ENCODE data around the gene SIT1.
"Not testable (repeated sequence)": the region's sequence is repeated elsewhere in the genome, so short reads cannot be mapped to it uniquely, and the experiment has no call there.

Gene SIT1

GRCh38 chr9:35639225-35639624 lies 11.5 kb downstream of the SIT1 start:
- not testable (repeated sequence) for DNase-seq

GRCh38 chr9:35638751-35639150 lies 12.0 kb downstream of the SIT1 start:
- not testable (repeated sequence) for DNase-seq

- DNase-seq, result not testable (repeated sequence)
Observed at GRCh38 chr9:35637427-35637955, 13.2 kb downstream of the SIT1 start.

- DNase-seq, result not testable (repeated sequence)
Observed at GRCh38 chr9:35636877-35637246, 13.9 kb downstream of the SIT1 start.

- no peak for DNase-seq
Observed at GRCh38 chr9:35636135-35636876, 14.4 kb downstream of the SIT1 start.

- no peak for DNase-seq
Observed at GRCh38 chr9:35635730-35636129, 15.0 kb downstream of the SIT1 start.

GRCh38 chr9:35629597-35629996 lies 21.1 kb downstream of the SIT1 start:
- DNase-seq, result no peak

- DNase-seq, result no peak
Observed at GRCh38 chr9:35628389-35628991, 22.2 kb downstream of the SIT1 start.

- DNase-seq, result no peak
Observed at GRCh38 chr9:35627575-35627974, 23.2 kb downstream of the SIT1 start.

GRCh38 chr9:35619800-35620158 lies 31.0 kb downstream of the SIT1 start:
- DNase-seq, result no peak

GRCh38 chr9:35618854-35619799 lies 31.6 kb downstream of the SIT1 start:
- DNase-seq, result no peak

GRCh38 chr9:35618325-35618727 lies 32.4 kb downstream of the SIT1 start, which contains the start of gene CD72:
CD72 (minus strand) TSS chr9:35618413; CDS start chr9:35618303, 110 bp downstream.
- DNase-seq, result peak in 1 of 58 donors; percentile 18

GRCh38 chr9:35617548-35617947 lies 33.2 kb downstream of the SIT1 start:
- no peak for DNase-seq

GRCh38 chr9:35616681-35617459 lies 33.9 kb downstream of the SIT1 start:
- DNase-seq, result peak in 9 of 58 donors; percentile 7 to 30 (median 22)

GRCh38 chr9:35615981-35616680 lies 34.6 kb downstream of the SIT1 start:
- DNase-seq, result no peak

- DNase-seq, result no peak
Observed at GRCh38 chr9:35612843-35613242, 37.9 kb downstream of the SIT1 start.

GRCh38 chr9:35612066-35612465 lies 38.7 kb downstream of the SIT1 start:
- not testable (repeated sequence) for DNase-seq

- DNase-seq, result peak in 20 of 58 donors; percentile 8 to 59 (median 24)
Observed at GRCh38 chr9:35611230-35611797, 39.4 kb downstream of the SIT1 start.

- no peak for DNase-seq
Observed at GRCh38 chr9:35609820-35610163, 40.9 kb downstream of the SIT1 start.

Measured in anterior cingulate cortex (tissue), 58 donors.